Brain pericyte (primary cell): ENCODE results near the gene GSTO2.

Experiments
- DNase-seq: peaks from one replicate; pipeline ENCODE4 v3.0.0-alpha.2; 2012; ENCODE audit warnings: low read depth, low spot score

GSTO2 gene

GRCh38 chr10:104307576-104308438, 38.8 kb downstream of the GSTO2 start:
- no peak for DNase-seq

- DNase-seq, result no peak
These were observed 39.5 kb downstream of the GSTO2 start for GRCh38 chr10:104308439-104308903.

GRCh38 chr10:104309980-104310978, 41.3 kb downstream of the GSTO2 start:
- peak; percentile 77 for DNase-seq

- DNase-seq, result no peak
These were observed 42.3 kb downstream of the GSTO2 start for GRCh38 chr10:104311184-104311720.

- no peak for DNase-seq
These were observed 45.9 kb downstream of the GSTO2 start for GRCh38 chr10:104314591-104315485.

- DNase-seq, result no peak
These were observed 46.5 kb downstream of the GSTO2 start for GRCh38 chr10:104315486-104315921.

GRCh38 chr10:104316321-104317099, 47.5 kb downstream of the GSTO2 start:
- DNase-seq, result no peak

GRCh38 chr10:104317269-104317710, 48.3 kb downstream of the GSTO2 start:
- DNase-seq, result no peak

- DNase-seq, result no peak
These were observed 48.8 kb downstream of the GSTO2 start for GRCh38 chr10:104317726-104318299.

- no peak for DNase-seq
These were observed 49.3 kb downstream of the GSTO2 start for GRCh38 chr10:104318326-104318725.

- DNase-seq, result peak; percentile 86
These were observed 50.1 kb downstream of the GSTO2 start for GRCh38 chr10:104318810-104319741.

- DNase-seq, result no peak
These were observed 52.2 kb downstream of the GSTO2 start for GRCh38 chr10:104321226-104321625.

- DNase-seq, result no peak
These were observed 52.9 kb downstream of the GSTO2 start for GRCh38 chr10:104321725-104322415.

GRCh38 chr10:104322416-104322782, 53.4 kb downstream of the GSTO2 start:
- no peak for DNase-seq

- DNase-seq, result no peak
These were observed 54.1 kb downstream of the GSTO2 start for GRCh38 chr10:104323085-104323484.

- no peak for DNase-seq
These were observed 54.8 kb downstream of the GSTO2 start for GRCh38 chr10:104323760-104324201.

- no peak for DNase-seq
These were observed 55.3 kb downstream of the GSTO2 start for GRCh38 chr10:104324221-104324686.

- no peak for DNase-seq
These were observed 55.9 kb downstream of the GSTO2 start for GRCh38 chr10:104324931-104325330.
